HG03095 (cell line): ENCODE measurements around the gene CANX.

Experiments used
- ATAC-seq: cut with Tn5 transposase; IDR thresholded peaks from one replicate; pipeline ENCODE4 v1.9.1; 2021; ENCODE audit warnings: moderate library complexity; ENCODE audit not compliant: unreplicated experiment

The CANX gene

GRCh38 chr5:179749857-179750508 is 51.2 kb downstream of the CANX start:
- no peak for ATAC-seq

- no peak for ATAC-seq
These were observed 55.2 kb downstream of the CANX start for GRCh38 chr5:179753971-179754370.

DNA sequence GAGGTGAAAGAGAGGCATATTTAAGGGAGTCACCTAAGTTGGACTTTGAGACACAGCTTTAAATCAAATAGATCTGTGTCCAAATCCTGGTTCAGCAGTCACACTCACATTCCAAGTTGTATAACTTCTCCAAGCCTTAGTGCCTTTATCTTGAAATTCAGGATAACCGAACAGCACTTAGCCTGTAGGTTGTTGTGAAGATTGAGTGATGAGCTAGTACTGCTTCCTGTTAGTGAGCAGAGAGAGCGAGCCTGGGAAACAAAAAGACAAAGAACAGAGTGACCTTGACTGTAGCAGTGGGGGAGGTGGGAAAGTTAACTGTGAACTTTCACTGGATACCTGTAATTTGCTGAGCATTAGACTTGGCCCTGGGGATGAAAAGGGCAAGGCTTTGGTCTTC is 56.3 kb downstream of the CANX start:
- no peak for ATAC-seq

DNA sequence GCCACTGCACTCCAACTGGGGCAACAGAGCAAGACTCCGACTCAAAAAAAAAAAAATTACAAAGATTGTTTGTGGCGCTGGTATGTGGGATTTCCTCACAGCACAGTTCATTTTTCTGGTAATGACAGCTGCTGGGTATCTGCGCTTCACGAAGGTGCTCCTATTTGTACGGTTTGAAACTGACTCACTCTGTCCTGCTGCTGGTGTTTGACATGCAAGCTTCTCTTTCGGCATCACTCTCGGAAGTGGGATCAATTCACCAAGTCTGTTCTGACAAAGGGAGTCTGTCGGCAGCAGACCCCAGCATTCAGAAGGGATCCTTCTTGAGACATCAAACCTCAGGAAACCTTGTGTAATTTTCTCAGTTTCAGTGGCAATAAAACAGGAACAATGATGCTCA is 60.2 kb downstream of the CANX start:
- ATAC-seq, result no peak

GRCh38 chr5:179759581-179760551 is 61.1 kb downstream of the CANX start:
- ATAC-seq, result peak; percentile 54

- no peak for ATAC-seq
These were observed 63.5 kb downstream of the CANX start for GRCh38 chr5:179762079-179762780.

DNA sequence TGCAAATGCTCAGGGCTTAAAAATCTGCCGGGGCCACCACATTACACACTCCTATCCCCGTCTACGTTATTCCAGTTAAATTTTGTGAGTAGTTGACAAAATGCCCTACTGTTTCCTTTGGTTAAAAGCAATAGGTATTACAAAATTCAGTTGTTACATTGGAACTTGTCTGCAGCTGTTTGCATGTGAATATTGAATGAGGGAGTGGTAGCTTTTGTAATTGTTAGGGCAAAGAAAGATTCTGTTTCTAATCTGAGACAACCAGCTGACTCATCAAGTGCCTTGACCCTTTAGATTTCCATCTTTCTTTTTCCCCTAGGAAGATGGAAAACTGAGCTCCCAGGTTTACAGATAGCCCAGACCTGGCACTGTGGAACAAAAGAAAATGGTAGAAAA is 64.0 kb downstream of the CANX start:
- ATAC-seq, result no peak

DNA sequence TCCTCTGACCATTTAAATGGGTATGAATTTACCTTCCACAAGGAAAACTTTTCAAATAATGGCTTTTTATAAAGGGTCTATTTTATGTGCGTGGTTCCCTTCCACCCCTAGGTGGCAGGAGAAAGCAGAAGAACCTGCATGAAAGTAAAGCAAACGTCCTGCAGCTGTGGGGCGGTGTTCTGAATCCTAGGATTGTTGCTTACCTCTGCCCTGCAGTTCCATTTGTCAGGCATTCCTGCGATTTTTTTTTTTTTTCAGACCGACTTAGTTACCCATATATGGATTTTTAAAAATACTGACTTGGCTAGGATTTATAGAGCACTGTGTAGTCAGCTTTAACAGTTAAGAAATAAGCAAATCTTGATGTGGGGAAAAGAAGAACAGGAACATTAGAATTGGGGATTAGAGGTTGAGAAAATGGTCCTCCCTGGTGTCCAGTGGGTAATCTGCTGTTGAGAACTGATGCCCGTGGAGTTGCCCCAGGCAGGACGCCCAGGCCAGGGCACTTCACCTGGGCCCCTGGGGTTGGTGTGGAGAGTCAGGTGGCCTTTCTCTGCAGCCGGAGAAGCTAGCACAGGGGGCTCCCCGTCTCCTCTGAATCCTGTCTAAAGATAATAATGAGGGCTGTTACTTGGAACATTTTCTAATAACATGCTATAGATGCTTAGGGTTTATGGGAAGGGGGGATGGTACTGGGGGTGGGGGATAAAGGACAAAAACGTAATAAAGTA is 64.6 kb downstream of the CANX start:
- ATAC-seq, result no peak

DNA sequence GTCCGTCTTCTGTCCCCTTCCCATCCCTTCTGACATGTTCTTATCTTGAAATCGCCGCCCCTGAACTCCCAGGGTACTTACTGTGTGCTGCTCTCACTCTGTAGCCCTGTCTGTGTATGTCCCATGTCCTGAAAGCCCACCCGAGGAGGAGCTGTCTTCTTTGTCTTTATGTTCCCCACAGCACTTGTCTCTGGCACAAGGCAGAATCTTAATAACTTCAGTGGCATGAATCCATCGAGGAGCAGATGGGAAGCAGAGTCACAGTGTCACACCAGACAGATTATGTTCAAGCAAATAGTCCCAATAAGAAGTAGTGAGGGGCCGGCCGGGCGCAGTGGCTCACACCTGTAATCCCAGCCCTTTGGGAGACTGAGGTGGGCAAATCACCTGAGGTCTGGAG is 65.3 kb downstream of the CANX start:
- ATAC-seq, result no peak

GRCh38 chr5:179765400-179765799 is 66.6 kb downstream of the CANX start:
- ATAC-seq, result no peak

GRCh38 chr5:179766021-179766725 is 67.4 kb downstream of the CANX start:
- ATAC-seq, result no peak

- ATAC-seq, result no peak
These were observed 68.1 kb downstream of the CANX start for GRCh38 chr5:179766726-179767455.

DNA sequence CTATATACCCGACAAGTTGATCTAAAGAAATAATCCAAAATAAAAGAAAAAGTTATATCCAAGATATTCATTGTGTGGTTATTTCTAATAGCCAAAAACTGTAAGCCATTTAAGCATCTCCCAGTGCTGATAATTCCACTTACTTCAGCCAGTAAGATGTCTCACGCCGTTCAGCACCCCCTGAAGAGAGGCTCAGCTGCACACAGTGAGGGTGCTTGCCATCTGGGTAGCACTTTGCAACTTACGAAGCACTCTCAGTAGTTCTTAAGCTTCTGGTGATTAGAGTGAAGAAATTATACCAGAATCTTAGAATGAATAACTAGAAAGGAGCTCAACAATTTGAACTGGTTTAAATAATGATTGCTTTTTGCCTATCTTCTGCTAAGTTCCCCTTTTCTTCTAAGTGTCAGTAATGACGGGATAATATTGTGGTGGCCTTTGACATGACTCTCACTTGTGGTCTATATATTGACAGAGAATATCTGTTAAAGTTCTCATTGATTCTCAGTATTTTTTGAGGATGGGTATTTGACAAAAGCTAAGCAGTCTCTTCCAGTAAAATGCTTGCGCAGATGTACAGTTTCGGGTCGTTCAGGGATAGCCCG is 68.8 kb downstream of the CANX start:
- no peak for ATAC-seq

GRCh38 chr5:179768326-179769085 is 69.7 kb downstream of the CANX start:
- no peak for ATAC-seq

GRCh38 chr5:179769271-179769670 is 70.5 kb downstream of the CANX start:
- ATAC-seq, result no peak

DNA sequence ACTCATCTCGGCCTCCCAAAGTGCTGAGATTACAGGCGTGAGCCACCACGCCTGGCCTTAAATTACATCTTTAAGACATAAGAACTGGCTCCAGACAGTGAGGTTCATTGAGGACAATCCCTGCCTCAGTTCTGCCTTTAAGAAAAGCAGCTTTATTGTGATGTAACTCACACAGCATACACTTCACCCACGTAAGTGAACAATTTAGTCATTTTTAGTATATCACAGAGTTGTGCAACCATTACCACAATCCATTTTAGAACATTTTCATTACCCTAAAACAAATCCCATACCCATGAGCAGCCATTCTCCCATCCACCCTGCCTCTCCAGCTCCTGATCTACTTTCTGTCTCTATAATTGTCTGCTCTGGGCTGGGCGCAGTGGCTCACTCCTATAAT is 71.0 kb downstream of the CANX start:
- ATAC-seq, result no peak

GRCh38 chr5:179771311-179771895 is 72.6 kb downstream of the CANX start:
- ATAC-seq, result no peak

- no peak for ATAC-seq
These were observed 73.6 kb downstream of the CANX start for GRCh38 chr5:179772351-179772750.
